GM21423 (cell line): ENCODE data around the gene HSPB1.
"Not testable (repeated sequence)": the region's sequence is repeated elsewhere in the genome, so short reads cannot be mapped to it uniquely, and the experiment has no call there.

ENCODE experiments used
- ATAC-seq: cut with Tn5 transposase; IDR thresholded peaks from one replicate; pipeline ENCODE4 v1.9.1; 2021; ENCODE audit warnings: mild to moderate bottlenecking, moderate library complexity; ENCODE audit not compliant: unreplicated experiment

HSPB1 gene

GRCh38 chr7:76303202-76304147 is 1.0 kb downstream of the HSPB1 start:
- ATAC-seq: peak; percentile 48

GRCh38 chr7:76304888-76305375 is 2.5 kb downstream of the HSPB1 start:
- ATAC-seq: no peak

GRCh38 chr7:76308874-76309273 is 6.4 kb downstream of the HSPB1 start:
- ATAC-seq: not testable (repeated sequence)

GRCh38 chr7:76309341-76310101 is 7.0 kb downstream of the HSPB1 start:
- ATAC-seq: not testable (repeated sequence)

GRCh38 chr7:76310102-76310957 is 7.9 kb downstream of the HSPB1 start:
- no peak for ATAC-seq

GRCh38 chr7:76311838-76312237 is 9.4 kb downstream of the HSPB1 start:
- ATAC-seq: not testable (repeated sequence)

- peak; percentile 28 for ATAC-seq
Measured at GRCh38 chr7:76314042-76314721, 11.7 kb downstream of the HSPB1 start.

- not testable (repeated sequence) for ATAC-seq
Measured at GRCh38 chr7:76314740-76315139, 12.3 kb downstream of the HSPB1 start.

GRCh38 chr7:76315364-76315763 is 12.9 kb downstream of the HSPB1 start:
- ATAC-seq: no peak

- no peak for ATAC-seq
Measured at GRCh38 chr7:76316984-76317781, 14.7 kb downstream of the HSPB1 start.

GRCh38 chr7:76317782-76318487 is 15.5 kb downstream of the HSPB1 start:
- peak; percentile 92 for ATAC-seq

- ATAC-seq: peak; percentile 44
Measured at GRCh38 chr7:76318488-76319353, 16.2 kb downstream of the HSPB1 start.

- no peak for ATAC-seq
Measured at GRCh38 chr7:76325092-76325491, 22.6 kb downstream of the HSPB1 start.

GRCh38 chr7:76325811-76326210 is 23.3 kb downstream of the HSPB1 start:
- ATAC-seq: no peak

- no peak for ATAC-seq
Measured at GRCh38 chr7:76326646-76327233, 24.3 kb downstream of the HSPB1 start.

- ATAC-seq: no peak
Measured at GRCh38 chr7:76327610-76328009, 25.1 kb downstream of the HSPB1 start.

GRCh38 chr7:76328389-76328788 is 25.9 kb downstream of the HSPB1 start:
- no peak for ATAC-seq
